GM18502 (cell line): Measurements from ENCODE around the gene ME2.
"Not testable (repeated sequence)": the region's sequence is repeated elsewhere in the genome, so short reads cannot be mapped to it uniquely, and the experiment has no call there.

Experiments
- ATAC-seq: cut with Tn5 transposase; IDR thresholded peaks from one replicate; pipeline ENCODE4 v1.9.1; 2021; ENCODE audit warnings: mild to moderate bottlenecking; ENCODE audit not compliant: unreplicated experiment, poor library complexity

ME2 gene

DNA sequence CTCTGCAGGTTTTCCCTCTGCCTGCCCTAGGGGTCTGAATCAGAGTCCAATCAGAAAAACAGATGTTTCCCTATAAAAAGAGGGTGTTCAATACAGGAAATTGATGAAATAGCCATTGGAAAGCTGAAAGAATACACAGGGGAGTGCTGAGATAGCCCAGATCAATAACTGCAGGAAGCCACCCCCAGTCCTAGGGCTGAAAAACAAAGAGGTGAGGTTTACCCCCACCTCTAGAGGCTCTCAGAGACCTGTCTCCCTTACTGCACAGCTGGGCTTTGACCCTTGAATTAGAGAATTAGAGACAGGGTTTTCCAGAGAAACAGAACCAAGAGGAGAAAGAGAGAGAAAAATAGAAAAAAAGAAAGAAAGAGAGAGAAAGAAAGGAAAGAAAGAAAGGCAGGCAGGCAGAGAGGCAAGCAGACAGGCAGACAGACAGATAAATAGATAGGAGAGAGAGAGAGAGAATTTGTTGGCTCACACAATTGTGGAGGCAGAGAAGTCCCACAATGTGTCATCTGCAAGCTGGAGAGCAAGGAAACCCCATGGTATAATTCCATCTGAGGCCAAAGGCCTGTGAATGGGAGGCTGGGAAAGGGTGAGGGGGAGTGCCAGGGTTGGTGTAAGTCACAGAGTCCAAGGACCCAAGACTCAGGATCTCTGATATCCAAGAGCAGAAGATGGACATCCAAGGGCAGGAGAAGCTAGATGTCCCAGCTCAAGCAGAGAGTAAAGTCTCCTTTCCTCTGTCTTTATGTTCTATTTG is 18.9 kb upstream of the ME2 start:
- no peak for ATAC-seq

DNA sequence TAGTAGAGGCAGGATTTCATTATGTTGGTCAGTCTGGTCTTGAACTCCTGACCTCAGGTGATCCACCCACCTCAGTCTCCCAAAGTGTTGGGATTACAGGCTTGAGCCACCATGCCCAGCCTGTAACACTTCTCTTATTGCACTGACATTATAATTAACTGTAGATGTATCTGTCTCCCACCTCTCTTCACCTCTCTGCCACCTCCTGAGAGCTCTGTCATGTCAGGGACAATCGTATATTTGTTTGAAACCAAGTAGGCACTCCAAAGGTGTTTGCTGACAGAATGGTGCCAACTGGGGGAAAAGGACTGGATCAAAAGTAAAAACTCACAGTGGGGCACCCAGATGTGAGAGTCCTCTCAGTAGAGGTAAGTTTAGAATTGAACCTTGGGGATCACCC is 17.3 kb upstream of the ME2 start:
- ATAC-seq, result no peak

DNA sequence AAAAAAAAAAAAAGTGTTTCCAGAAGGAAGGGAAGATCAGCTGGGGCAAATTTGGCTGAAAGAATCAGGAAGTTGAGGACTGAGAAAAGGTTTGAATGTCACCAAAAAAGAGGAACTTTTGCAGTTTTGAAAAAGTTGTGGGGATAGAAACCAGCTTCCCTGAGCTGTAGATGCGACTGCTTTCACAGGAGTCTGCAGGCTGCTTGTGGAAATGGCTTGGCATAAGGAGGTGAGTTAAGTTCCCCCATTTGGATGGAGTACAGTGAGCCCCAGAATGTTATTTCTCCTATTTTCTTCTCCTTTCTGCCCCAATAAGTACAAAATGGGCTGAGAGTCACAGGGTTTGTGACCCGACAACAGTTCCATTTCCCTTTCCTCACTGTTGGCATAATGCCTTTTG is 16.5 kb upstream of the ME2 start:
- no peak for ATAC-seq

- no peak for ATAC-seq
Observed at GRCh38 chr18:50863840-50864375, 15.0 kb upstream of the ME2 start.

DNA sequence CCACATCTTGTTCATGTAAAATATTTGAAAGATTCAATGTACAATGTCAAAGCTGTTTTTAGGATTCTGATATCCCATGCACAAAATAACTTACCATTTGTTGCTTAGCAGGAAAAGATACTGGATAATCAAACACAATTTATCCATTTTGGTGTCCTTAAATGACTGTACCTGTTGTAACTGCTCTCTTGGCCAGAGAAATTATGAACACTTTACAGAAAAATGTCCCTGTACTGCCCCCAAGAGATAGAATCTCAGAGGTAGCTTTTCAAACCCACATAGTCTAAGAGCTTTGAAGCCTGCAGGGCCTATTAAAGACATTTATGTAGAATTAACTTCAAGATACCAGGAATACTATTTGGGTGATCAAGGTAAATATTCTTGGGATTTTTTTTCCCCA is 12.2 kb upstream of the ME2 start:
- ATAC-seq, result no peak

- no peak for ATAC-seq
Observed at GRCh38 chr18:50869150-50869549, 9.8 kb upstream of the ME2 start.

- ATAC-seq, result no peak
Observed at GRCh38 chr18:50870138-50870845, 8.6 kb upstream of the ME2 start.

- no peak for ATAC-seq
Observed at GRCh38 chr18:50871846-50872245, 7.1 kb upstream of the ME2 start.

DNA sequence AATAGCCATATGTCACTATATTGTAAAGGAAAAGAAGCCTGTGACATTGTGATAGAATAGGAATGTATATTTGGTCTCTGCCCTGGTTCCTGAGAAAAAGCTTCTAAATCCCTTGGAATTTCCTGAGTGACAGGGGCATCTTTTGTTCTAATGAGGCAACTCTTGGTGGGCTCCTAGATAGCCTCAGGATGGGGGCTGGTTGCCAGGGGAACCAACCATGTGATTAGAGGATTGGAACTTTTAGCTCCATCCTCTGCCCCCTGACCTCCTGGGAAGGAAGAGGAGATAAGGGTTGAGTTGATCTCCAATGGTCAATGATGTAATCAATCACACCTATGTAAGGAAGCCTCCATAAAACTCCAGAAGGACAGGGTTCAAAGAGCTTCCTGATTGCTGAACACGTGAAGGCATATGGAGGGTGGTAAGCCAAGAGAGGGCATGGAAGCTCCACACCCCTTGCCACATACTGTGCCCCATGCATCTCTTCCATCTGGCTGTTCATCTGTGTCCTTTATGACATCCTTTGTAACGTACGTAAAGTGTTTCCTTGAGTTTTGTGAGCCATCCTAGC is 2.9 kb upstream of the ME2 start:
- no peak for ATAC-seq

- no peak for ATAC-seq
Observed at GRCh38 chr18:50877545-50878265, 1.2 kb upstream of the ME2 start.

DNA sequence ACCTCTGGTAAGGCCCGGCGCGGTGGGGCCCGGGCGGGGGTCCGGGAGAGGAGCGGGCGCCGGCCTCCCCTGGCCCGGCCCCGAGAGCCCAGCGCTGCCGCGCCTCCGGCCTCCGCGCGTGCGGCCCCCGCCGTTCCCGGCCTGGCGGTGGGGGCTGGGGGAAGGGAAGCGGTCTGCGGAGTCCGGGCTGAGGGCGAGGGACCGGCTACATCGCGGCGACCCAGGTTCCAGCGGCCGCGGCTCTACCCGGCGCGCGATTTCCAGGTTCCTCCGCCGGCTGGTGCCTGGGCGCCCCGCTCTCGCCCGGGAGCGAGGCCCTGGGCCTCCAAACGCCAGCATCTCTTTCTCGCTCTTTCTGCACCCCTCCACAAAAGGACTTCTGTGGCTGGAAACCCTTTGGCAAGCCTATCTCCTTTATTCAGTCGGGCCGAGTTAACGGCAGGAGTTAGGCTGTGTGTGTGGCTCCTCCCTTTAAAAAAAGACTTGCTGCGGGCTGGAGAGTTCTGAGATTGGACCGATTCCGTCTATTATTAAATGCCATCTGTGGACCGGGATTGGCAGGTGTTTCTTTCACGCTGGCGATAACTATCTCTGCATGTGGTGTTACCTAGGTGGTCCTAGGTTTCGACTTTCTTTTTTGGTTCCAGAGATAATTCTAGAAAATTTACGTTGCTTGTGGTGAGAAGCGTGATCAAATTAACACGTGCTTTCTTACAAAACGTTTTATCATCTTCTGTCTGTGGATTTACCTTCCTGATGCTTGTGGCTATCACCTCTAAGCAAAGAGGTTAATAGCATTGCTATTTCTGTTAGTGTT is 592 bp downstream of the ME2 start:
- ATAC-seq, result peak; percentile 32

DNA sequence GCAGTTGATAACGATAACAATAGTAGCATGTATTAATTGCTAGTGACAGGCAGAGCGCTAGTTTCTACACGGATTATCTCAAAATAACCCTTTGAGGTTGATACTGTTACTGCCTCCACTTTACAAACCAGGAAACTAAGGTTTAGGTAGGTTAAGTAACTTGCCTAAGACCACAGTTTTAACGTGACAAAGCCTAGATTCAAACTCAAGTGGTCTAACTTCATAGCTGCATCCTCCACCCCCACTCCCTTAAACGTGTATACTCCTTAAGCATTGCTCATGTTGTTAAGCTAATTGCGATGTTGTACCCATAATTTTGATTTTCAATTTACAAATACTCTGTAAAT is 1.2 kb downstream of the ME2 start:
- ATAC-seq, result no peak

- not testable (repeated sequence) for ATAC-seq
Observed at GRCh38 chr18:50880944-50881343, 2.0 kb downstream of the ME2 start.

DNA sequence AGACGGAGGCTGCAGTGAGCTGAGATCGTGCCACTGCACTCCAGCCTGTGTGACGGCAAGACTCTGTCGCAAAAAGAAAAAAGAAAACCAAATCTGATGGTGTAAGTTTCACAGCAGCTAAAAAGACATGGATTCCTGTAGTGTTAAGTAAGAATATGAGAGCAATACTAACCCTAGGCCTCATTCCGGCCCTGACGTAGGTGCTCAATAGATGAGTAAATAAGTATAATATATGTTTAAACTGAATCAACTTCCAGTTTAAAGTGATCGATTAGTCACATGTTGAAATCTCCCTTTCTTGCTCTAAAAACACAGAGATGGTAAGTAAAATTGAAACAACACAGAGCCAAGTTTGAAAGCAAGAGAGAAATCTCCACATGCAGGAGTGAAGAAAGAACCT is 8.0 kb downstream of the ME2 start:
- no peak for ATAC-seq

- no peak for ATAC-seq
Observed at GRCh38 chr18:50895350-50896045, 16.6 kb downstream of the ME2 start.

GRCh38 chr18:50896093-50896492 is 17.2 kb downstream of the ME2 start:
- ATAC-seq, result no peak

- no peak for ATAC-seq
Observed at GRCh38 chr18:50898919-50899318, 20.0 kb downstream of the ME2 start.

- ATAC-seq, result no peak
Observed at GRCh38 chr18:50902797-50903196, 23.9 kb downstream of the ME2 start.

DNA sequence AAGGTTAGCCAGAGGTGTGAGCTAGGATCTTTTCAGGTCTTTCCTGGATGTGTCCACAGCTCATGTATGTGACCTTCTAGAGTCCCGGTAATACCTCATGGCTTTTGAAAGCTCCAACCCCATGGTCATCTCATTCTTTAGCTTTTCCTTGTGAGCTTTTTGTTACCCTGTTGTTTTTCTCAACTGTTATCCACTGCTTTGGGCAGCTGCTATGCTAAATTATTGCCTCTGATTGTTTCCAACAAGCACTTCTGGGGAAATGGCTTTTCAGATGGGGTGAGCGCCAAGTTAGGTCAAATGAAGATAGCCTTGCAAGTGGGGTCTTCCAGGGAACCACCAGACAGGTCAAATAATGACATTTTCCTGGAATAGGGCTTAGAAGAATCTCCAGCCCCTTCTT is 27.9 kb downstream of the ME2 start:
- ATAC-seq, result no peak
